ENCODE data around the gene CFAP92.

Gene CFAP92

GRCh38 chr3:128935922-128936321, 58.0 kb downstream of the CFAP92 start:
- no peak for TF ChIP-seq CTCF (IDR thresholded peaks at IDR 0.05)

GRCh38 chr3:128933922-128934253, 60.0 kb downstream of the CFAP92 start:
- TF ChIP-seq CTCF (IDR thresholded peaks at IDR 0.05): no peak

- TF ChIP-seq CTCF (IDR thresholded peaks at IDR 0.05): no peak
These were observed 60.5 kb downstream of the CFAP92 start for GRCh38 chr3:128933213-128933921.

- TF ChIP-seq CTCF (IDR thresholded peaks at IDR 0.05): no peak
These were observed 61.2 kb downstream of the CFAP92 start for GRCh38 chr3:128932516-128933212.

- no peak for TF ChIP-seq CTCF (IDR thresholded peaks at IDR 0.05)
These were observed 62.8 kb downstream of the CFAP92 start for GRCh38 chr3:128931046-128931445.

- TF ChIP-seq CTCF (IDR thresholded peaks at IDR 0.05): no peak
These were observed 64.5 kb downstream of the CFAP92 start for GRCh38 chr3:128929364-128929763.

- no peak for TF ChIP-seq CTCF (IDR thresholded peaks at IDR 0.05)
These were observed 70.3 kb downstream of the CFAP92 start for GRCh38 chr3:128923576-128923975.
